ENCODE data around the gene SCO1. TPM values are rescaled to one million over a fixed set of nuclear protein-coding genes. Genes with fewer than 3 reads are reported as not detected.

Gene SCO1
- total RNA-seq, 1 donor, result 18.8 TPM

DNA sequence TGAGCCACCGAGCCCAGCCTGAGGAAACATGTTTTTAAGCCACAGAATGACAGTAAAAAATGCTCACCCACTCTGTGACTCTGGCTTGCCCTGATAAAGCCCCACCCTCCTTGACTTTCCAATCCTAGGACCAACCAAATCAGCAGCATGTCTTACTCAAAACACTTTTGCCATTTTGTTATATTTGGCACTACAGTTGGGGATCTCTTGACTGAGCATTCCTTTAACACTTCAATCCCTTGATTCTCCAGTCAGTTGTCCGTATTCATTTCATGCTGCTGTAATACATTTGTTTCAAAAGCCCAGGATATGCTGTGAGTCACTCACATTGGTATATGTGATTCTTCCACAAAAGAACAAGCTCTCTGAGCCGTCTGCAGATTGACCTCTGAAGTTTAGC lies 48.4 kb downstream of the SCO1 start:
- Histone ChIP-seq H3K4me1 (ENCODE audit: insufficient read depth, low read length) (no peaks in the 10 kb centered on the region), H3K36me3 (ENCODE audit: insufficient read depth, low read length) (peaks cover 3% of the 10 kb centered on the region), H3K9me3 (ENCODE audit: low read depth, low read length) (no peaks in the 10 kb centered on the region), H3K79me2 (ENCODE audit: insufficient read depth, low read length) (no peaks in the 10 kb centered on the region), H3K27me3 (ENCODE audit: insufficient read depth, low read length) (no peaks in the 10 kb centered on the region), H3K4me2 (ENCODE audit: insufficient read depth, low read length) (no peak overlapping the region), H3K27ac (ENCODE audit: low read depth, low read length) (no peak overlapping the region), H4K20me1 (ENCODE audit: insufficient read depth, low read length) (no peaks in the 10 kb centered on the region), H3K4me3 (ENCODE audit: insufficient read depth, low read length) (no peak overlapping the region), H2AFZ (ENCODE audit: low read length) (no peak overlapping the region)
- TF ChIP-seq, protein P1, sequence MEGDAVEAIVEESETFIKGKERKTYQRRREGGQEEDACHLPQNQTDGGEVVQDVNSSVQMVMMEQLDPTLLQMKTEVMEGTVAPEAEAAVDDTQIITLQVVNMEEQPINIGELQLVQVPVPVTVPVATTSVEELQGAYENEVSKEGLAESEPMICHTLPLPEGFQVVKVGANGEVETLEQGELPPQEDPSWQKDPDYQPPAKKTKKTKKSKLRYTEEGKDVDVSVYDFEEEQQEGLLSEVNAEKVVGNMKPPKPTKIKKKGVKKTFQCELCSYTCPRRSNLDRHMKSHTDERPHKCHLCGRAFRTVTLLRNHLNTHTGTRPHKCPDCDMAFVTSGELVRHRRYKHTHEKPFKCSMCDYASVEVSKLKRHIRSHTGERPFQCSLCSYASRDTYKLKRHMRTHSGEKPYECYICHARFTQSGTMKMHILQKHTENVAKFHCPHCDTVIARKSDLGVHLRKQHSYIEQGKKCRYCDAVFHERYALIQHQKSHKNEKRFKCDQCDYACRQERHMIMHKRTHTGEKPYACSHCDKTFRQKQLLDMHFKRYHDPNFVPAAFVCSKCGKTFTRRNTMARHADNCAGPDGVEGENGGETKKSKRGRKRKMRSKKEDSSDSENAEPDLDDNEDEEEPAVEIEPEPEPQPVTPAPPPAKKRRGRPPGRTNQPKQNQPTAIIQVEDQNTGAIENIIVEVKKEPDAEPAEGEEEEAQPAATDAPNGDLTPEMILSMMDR (IDR thresholded peaks at IDR 0.05; ENCODE audit: extremely low read depth, low read depth, low read length), result no peak
- peak; percentile 84 for DNase-seq (ENCODE audit: insufficient read length, low spot score, missing footprints)

DNA sequence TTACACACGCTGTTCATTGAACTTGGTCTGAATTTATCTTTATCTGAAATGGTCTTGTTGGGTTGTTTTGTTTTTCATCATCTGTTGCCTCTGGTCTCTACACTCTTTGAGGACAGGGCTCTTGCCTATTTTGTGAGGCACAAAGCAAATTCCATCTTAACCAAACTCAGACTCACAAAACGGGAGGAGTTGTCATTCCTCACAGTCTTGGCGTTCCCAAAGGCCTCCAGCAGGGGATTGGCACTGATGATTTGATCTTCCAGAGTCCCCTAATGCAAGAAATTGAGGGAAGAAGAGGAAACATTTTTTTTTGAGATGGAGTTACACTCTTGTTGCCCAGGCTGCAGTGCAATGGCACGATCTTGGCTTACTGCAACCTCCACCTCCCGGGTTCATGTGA lies 49.0 kb downstream of the SCO1 start:
- TF ChIP-seq, protein P1 (IDR thresholded peaks at IDR 0.05; ENCODE audit: extremely low read depth, low read depth, low read length), result no peak
- no peaks in the 10 kb centered on the region for H3K4me1 ChIP-seq (ENCODE audit: insufficient read depth, low read length)
- H3K4me2 ChIP-seq (ENCODE audit: insufficient read depth, low read length), result no peak overlapping the region
- H3K27ac ChIP-seq (ENCODE audit: low read depth, low read length), result no peak overlapping the region
- no peaks in the 10 kb centered on the region for H4K20me1 ChIP-seq (ENCODE audit: insufficient read depth, low read length)
- peaks cover 3% of the 10 kb centered on the region for H3K36me3 ChIP-seq (ENCODE audit: insufficient read depth, low read length)
- no peaks in the 10 kb centered on the region for H3K9me3 ChIP-seq (ENCODE audit: low read depth, low read length)
- H3K79me2 ChIP-seq (ENCODE audit: insufficient read depth, low read length), result no peaks in the 10 kb centered on the region
- no peak overlapping the region for H2AFZ ChIP-seq (ENCODE audit: low read length)
- DNase-seq (ENCODE audit: insufficient read length, low spot score, missing footprints), result no peak
- H3K27me3 ChIP-seq (ENCODE audit: insufficient read depth, low read length), result no peaks in the 10 kb centered on the region
- no peak overlapping the region for H3K4me3 ChIP-seq (ENCODE audit: insufficient read depth, low read length)

DNA sequence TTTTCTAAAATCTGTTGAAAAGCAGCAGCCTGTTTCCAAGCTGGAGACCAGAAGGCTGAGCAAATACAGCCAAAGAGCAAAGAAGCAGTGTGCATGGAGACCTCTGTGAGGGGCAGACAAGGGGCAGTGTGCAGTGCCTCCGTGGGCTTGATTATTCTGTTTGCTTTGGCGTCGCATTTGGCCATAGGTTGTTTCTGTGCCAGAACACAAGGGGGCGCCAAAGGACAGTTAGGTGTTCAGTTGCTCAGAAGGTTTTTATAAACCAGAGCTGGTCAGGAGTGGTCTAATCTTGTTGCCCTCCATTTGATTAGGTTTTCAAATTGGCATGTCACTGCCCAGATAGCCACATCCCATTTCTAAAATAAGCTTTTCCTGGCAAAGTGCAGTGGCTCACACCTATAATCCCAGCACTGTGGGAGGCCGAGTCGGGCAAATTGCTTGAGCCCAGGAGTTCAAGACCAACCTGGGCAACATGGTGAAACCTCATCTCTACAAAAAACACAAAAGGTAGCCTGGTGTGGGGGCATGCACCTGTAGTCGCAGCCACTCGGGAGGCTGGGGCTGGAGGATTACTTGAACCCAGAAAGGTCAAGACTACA lies 50.8 kb downstream of the SCO1 start:
- Histone ChIP-seq H3K79me2 (ENCODE audit: insufficient read depth, low read length) (no peaks in the 10 kb centered on the region), H2AFZ (ENCODE audit: low read length) (peak overlapping the region; percentile 78), H3K27me3 (ENCODE audit: insufficient read depth, low read length) (no peaks in the 10 kb centered on the region), H3K9me3 (ENCODE audit: low read depth, low read length) (no peaks in the 10 kb centered on the region), H3K4me3 (ENCODE audit: insufficient read depth, low read length) (no peak overlapping the region), H3K4me2 (ENCODE audit: insufficient read depth, low read length) (peak overlapping the region; percentile 34), H3K4me1 (ENCODE audit: insufficient read depth, low read length) (no peaks in the 10 kb centered on the region), H3K36me3 (ENCODE audit: insufficient read depth, low read length) (peaks cover 3% of the 10 kb centered on the region), H4K20me1 (ENCODE audit: insufficient read depth, low read length) (no peaks in the 10 kb centered on the region), H3K27ac (ENCODE audit: low read depth, low read length) (no peak overlapping the region)
- peak; percentile 84 for DNase-seq (ENCODE audit: insufficient read length, low spot score, missing footprints)
- TF ChIP-seq, protein P1 (IDR thresholded peaks at IDR 0.05; ENCODE audit: extremely low read depth, low read depth, low read length), result peak; percentile 88

DNA sequence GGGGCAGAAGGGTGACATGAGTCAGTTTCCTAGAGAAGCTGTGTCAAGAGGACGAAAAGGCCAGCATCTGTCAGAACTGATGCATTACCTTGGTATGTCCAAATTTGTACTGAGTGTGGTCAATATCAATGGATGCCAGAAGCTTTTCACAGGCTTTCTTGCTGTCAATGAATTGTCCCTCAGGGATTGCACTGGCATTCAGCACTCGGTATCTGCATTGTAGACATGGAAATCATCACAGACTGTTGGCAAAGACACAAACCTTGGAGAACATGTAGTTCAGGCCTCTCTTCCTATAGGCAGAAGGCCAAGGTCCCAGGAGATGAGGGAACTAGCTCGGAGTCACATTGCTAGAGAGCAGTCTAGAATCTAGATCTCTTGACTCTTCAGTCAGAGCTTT lies 56.9 kb downstream of the SCO1 start:
- no peak overlapping the region for H3K27ac ChIP-seq (ENCODE audit: low read depth, low read length)
- DNase-seq (ENCODE audit: insufficient read length, low spot score, missing footprints), result no peak
- no peak overlapping the region for H3K4me3 ChIP-seq (ENCODE audit: insufficient read depth, low read length)
- TF ChIP-seq, protein P1 (IDR thresholded peaks at IDR 0.05; ENCODE audit: extremely low read depth, low read depth, low read length), result no peak
- no peaks in the 10 kb centered on the region for H3K9me3 ChIP-seq (ENCODE audit: low read depth, low read length)
- no peaks in the 10 kb centered on the region for H3K36me3 ChIP-seq (ENCODE audit: insufficient read depth, low read length)
- H3K79me2 ChIP-seq (ENCODE audit: insufficient read depth, low read length), result no peaks in the 10 kb centered on the region
- H4K20me1 ChIP-seq (ENCODE audit: insufficient read depth, low read length), result no peaks in the 10 kb centered on the region
- no peak overlapping the region for H3K4me2 ChIP-seq (ENCODE audit: insufficient read depth, low read length)
- no peaks in the 10 kb centered on the region for H3K4me1 ChIP-seq (ENCODE audit: insufficient read depth, low read length)
- H2AFZ ChIP-seq (ENCODE audit: low read length), result no peak overlapping the region
- no peaks in the 10 kb centered on the region for H3K27me3 ChIP-seq (ENCODE audit: insufficient read depth, low read length)

Data from osteoblast (primary cell).